HEK293 (cell line): ENCODE results near the gene RNASE4.

Experiments used
- GLIS1 ChIP-seq: fragments of 450-650 bp; formaldehyde crosslinking; IDR thresholded peaks from 2 replicates; pipeline ENCODE4 v1.5.1; 2016; ENCODE audit warnings: missing biosample characterization, missing genetic modification characterization
- REST ChIP-seq: fragments of 450-650 bp; formaldehyde crosslinking; IDR thresholded peaks from 2 replicates; pipeline ENCODE4 v1.5.1; 2016; ENCODE audit warnings: missing biosample characterization, missing genetic modification characterization
- SETDB1 ChIP-seq: IDR thresholded peaks from one replicate; pipeline ENCODE4 v1.6.1; 2017; ENCODE audit warnings: mild to moderate bottlenecking, low read length, moderate library complexity, mixed read lengths; ENCODE audit not compliant: insufficient read length
- TRIM28 ChIP-seq: IDR thresholded peaks from 2 replicates; pipeline ENCODE4 v1.6.1; 2011; ENCODE audit warnings: low read length, control low read depth, borderline replicate concordance
- ZBTB44 ChIP-seq: fragments of 450-650 bp; IDR thresholded peaks from 2 replicates; pipeline ENCODE4 v1.5.1; 2018; ENCODE audit warnings: missing biosample characterization, mild to moderate bottlenecking, missing genetic modification characterization
- ZBTB7A ChIP-seq: fragments of 450-650 bp; formaldehyde crosslinking; IDR thresholded peaks from 2 replicates; pipeline ENCODE4 v1.5.1; 2016; ENCODE audit warnings: low read depth, missing biosample characterization, missing genetic modification characterization
- ZFP41 ChIP-seq: fragments of 450-650 bp; formaldehyde crosslinking; IDR thresholded peaks from 2 replicates; pipeline ENCODE4 v1.5.1; 2016; ENCODE audit warnings: missing biosample characterization, missing genetic modification characterization, borderline replicate concordance
- ZNF112 ChIP-seq: fragments of 450-650 bp; formaldehyde crosslinking; IDR thresholded peaks from 2 replicates; pipeline ENCODE4 v1.5.0; 2017; ENCODE audit warnings: missing biosample characterization, missing genetic modification characterization
- ZNF175 ChIP-seq: fragments of 450-650 bp; formaldehyde crosslinking; IDR thresholded peaks from 2 replicates; pipeline ENCODE4 v1.5.1; 2016; ENCODE audit warnings: missing biosample characterization, missing genetic modification characterization
- ZNF2 ChIP-seq: fragments of 450-650 bp; formaldehyde crosslinking; IDR thresholded peaks from 2 replicates; pipeline ENCODE4 v1.5.1; 2016; ENCODE audit warnings: missing biosample characterization, missing genetic modification characterization
- ZNF223 ChIP-seq: fragments of 450-650 bp; formaldehyde crosslinking; IDR thresholded peaks from 2 replicates; pipeline ENCODE4 v1.5.1; 2016; ENCODE audit warnings: missing biosample characterization, missing genetic modification characterization
- ZNF274 ChIP-seq, 2 experiments: fragments of 200-500 bp in 1 of 2; fragments of 450-650 bp in 1 of 2; sonication (Bioruptor generic) in 1 of 2; formaldehyde crosslinking in 1 of 2; IDR thresholded peaks; 2 replicates each; pipeline versions ENCODE4 v1.5.1 to v1.6.1; 2014 to 2016; ENCODE audit warnings: borderline replicate concordance in 1 of 2, inconsistent platforms in 1 of 2, low read length in 1 of 2, missing biosample characterization in 1 of 2, missing genetic modification characterization in 1 of 2
- ZNF280D ChIP-seq: fragments of 450-650 bp; formaldehyde crosslinking; IDR thresholded peaks from 2 replicates; pipeline ENCODE4 v1.5.1; 2016; ENCODE audit warnings: missing biosample characterization, missing genetic modification characterization
- ZNF292 ChIP-seq: fragments of 450-650 bp; formaldehyde crosslinking; IDR thresholded peaks from 2 replicates; pipeline ENCODE4 v1.5.1; 2016; ENCODE audit warnings: low read depth, missing biosample characterization, missing genetic modification characterization, borderline replicate concordance
- ZNF350 ChIP-seq: fragments of 450-650 bp; formaldehyde crosslinking; IDR thresholded peaks from 2 replicates; pipeline ENCODE4 v1.5.0; 2017; ENCODE audit warnings: missing biosample characterization, mild to moderate bottlenecking, missing genetic modification characterization
- ZNF423 ChIP-seq: fragments of 450-650 bp; formaldehyde crosslinking; IDR thresholded peaks from 2 replicates; pipeline ENCODE4 v1.5.1; 2016; ENCODE audit warnings: missing biosample characterization, missing genetic modification characterization
- ZNF473 ChIP-seq: fragments of 450-650 bp; formaldehyde crosslinking; IDR thresholded peaks from 2 replicates; pipeline ENCODE4 v1.5.1; 2017; ENCODE audit warnings: missing biosample characterization, missing genetic modification characterization
- ZNF571 ChIP-seq: fragments of 450-650 bp; formaldehyde crosslinking; IDR thresholded peaks from 2 replicates; pipeline ENCODE4 v1.5.0; 2017; ENCODE audit warnings: missing biosample characterization, missing genetic modification characterization
- ZNF624 ChIP-seq: fragments of 450-650 bp; formaldehyde crosslinking; IDR thresholded peaks from 2 replicates; pipeline ENCODE4 v1.5.1; 2017; ENCODE audit warnings: missing biosample characterization, missing genetic modification characterization
- ZNF654 ChIP-seq: fragments of 450-650 bp; formaldehyde crosslinking; IDR thresholded peaks from 2 replicates; pipeline ENCODE4 v1.5.1; 2016; ENCODE audit warnings: low read depth, missing biosample characterization, missing genetic modification characterization
- ZNF692 ChIP-seq: fragments of 450-650 bp; formaldehyde crosslinking; IDR thresholded peaks from 2 replicates; pipeline ENCODE4 v1.5.1; 2016; ENCODE audit warnings: missing biosample characterization, missing genetic modification characterization
- TF ChIP-seq, protein P1 (sequence below): fragments of 450-650 bp; formaldehyde crosslinking; IDR thresholded peaks from 2 replicates; pipeline ENCODE4 v1.5.1; 2016; ENCODE audit warnings: missing biosample characterization, missing genetic modification characterization
- TF ChIP-seq, protein P2 (sequence below): fragments of 450-650 bp; formaldehyde crosslinking; IDR thresholded peaks from 2 replicates; pipeline ENCODE4 v1.5.1; 2016; ENCODE audit warnings: missing biosample characterization, missing genetic modification characterization

Gene RNASE4

GRCh38 chr14:20683891-20684661 lies at the start of gene RNASE4 (continued):
- TF ChIP-seq ZNF280D (tag by site-specific recombination) (peak; percentile 72; the same call in 1 of the 2 replicates), ZNF274 (IDR thresholded peaks at IDR 0.05; ENCODE audit: low read length) (no peak), ZNF274 (tag by site-specific recombination; IDR thresholded peaks at IDR 0.05; ENCODE audit: borderline replicate concordance) (no peak), ZNF292 (tag by site-specific recombination) (no peak), ZNF571 (no peak), ZFP41 (no peak), ZBTB44 (peak; percentile 16; the same call in 1 of the 2 replicates), ZBTB7A (tag by site-specific recombination) (0 out of 2 replicates have a peak, but pooled peaks have one; percentile 2), ZNF473 (no peak), GLIS1 (peak; percentile 81), ZNF175 (tag by site-specific recombination) (no peak), TRIM28 (peak; percentile 37; the same call in 1 of the 2 replicates), ZNF654 (tag by site-specific recombination) (no peak), ZNF692 (tag by site-specific recombination) (peak; percentile 50; the same call in 1 of the 2 replicates), ZNF223 (no peak), ZNF624 (tag by site-specific recombination) (no peak; the same call in 1 of the 2 replicates), ZNF112 (tag by site-specific recombination) (no peak), ZNF423 (tag by site-specific recombination) (peak; percentile 82), ZNF2 (tag by site-specific recombination) (peak; percentile 65), SETDB1 (no peak), REST (tag by site-specific recombination) (peak; percentile 26; the same call in 1 of the 2 replicates), ZNF350 (tag by site-specific recombination) (no peak)
- TF ChIP-seq, protein P1, sequence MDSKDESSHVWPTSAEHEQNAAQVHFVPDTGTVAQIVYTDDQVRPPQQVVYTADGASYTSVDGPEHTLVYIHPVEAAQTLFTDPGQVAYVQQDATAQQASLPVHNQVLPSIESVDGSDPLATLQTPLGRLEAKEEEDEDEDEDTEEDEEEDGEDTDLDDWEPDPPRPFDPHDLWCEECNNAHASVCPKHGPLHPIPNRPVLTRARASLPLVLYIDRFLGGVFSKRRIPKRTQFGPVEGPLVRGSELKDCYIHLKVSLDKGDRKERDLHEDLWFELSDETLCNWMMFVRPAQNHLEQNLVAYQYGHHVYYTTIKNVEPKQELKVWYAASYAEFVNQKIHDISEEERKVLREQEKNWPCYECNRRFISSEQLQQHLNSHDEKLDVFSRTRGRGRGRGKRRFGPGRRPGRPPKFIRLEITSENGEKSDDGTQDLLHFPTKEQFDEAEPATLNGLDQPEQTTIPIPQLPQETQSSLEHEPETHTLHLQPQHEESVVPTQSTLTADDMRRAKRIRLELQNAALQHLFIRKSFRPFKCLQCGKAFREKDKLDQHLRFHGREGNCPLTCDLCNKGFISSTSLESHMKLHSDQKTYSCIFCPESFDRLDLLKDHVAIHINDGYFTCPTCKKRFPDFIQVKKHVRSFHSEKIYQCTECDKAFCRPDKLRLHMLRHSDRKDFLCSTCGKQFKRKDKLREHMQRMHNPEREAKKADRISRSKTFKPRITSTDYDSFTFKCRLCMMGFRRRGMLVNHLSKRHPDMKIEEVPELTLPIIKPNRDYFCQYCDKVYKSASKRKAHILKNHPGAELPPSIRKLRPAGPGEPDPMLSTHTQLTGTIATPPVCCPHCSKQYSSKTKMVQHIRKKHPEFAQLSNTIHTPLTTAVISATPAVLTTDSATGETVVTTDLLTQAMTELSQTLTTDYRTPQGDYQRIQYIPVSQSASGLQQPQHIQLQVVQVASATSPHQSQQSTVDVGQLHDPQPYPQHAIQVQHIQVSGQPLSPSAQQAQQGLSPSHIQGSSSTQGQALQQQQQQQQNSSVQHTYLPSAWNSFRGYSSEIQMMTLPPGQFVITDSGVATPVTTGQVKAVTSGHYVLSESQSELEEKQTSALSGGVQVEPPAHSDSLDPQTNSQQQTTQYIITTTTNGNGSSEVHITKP (tag by site-specific recombination), result peak; percentile 81
- TF ChIP-seq, protein P2, sequence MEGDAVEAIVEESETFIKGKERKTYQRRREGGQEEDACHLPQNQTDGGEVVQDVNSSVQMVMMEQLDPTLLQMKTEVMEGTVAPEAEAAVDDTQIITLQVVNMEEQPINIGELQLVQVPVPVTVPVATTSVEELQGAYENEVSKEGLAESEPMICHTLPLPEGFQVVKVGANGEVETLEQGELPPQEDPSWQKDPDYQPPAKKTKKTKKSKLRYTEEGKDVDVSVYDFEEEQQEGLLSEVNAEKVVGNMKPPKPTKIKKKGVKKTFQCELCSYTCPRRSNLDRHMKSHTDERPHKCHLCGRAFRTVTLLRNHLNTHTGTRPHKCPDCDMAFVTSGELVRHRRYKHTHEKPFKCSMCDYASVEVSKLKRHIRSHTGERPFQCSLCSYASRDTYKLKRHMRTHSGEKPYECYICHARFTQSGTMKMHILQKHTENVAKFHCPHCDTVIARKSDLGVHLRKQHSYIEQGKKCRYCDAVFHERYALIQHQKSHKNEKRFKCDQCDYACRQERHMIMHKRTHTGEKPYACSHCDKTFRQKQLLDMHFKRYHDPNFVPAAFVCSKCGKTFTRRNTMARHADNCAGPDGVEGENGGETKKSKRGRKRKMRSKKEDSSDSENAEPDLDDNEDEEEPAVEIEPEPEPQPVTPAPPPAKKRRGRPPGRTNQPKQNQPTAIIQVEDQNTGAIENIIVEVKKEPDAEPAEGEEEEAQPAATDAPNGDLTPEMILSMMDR (tag by site-specific recombination), result peak; percentile 33
